NOMO-1 treated with DMSO at 0.1 percent for 48 hours (cell line): ENCODE data around the gene DIP2C.

Source experiments
- DNase-seq: peaks from one replicate; lab custom pipeline; 2025; ENCODE audit not compliant: unreplicated experiment; lab: John Stamatoyannopoulos, UW

The DIP2C gene

GRCh38 chr10:628386-629045 is 61.0 kb downstream of the DIP2C start:
- no peak for DNase-seq

GRCh38 chr10:627032-627992 is 62.2 kb downstream of the DIP2C start:
- no peak for DNase-seq

- no peak for DNase-seq
Observed at GRCh38 chr10:625751-626711, 63.4 kb downstream of the DIP2C start.

GRCh38 chr10:625333-625696 is 64.2 kb downstream of the DIP2C start:
- DNase-seq: no peak

GRCh38 chr10:624605-625332 is 64.7 kb downstream of the DIP2C start:
- no peak for DNase-seq

GRCh38 chr10:624312-624604 is 65.2 kb downstream of the DIP2C start:
- no peak for DNase-seq

GRCh38 chr10:623477-624311 is 65.8 kb downstream of the DIP2C start:
- no peak for DNase-seq

GRCh38 chr10:623014-623413 is 66.5 kb downstream of the DIP2C start:
- DNase-seq: no peak

GRCh38 chr10:621981-622740 is 67.3 kb downstream of the DIP2C start:
- DNase-seq: peak; percentile 83

- DNase-seq: no peak
Observed at GRCh38 chr10:621513-621912, 68.0 kb downstream of the DIP2C start.

GRCh38 chr10:620971-621370 is 68.5 kb downstream of the DIP2C start:
- DNase-seq: no peak

GRCh38 chr10:620417-620816 is 69.1 kb downstream of the DIP2C start:
- peak; percentile 88 for DNase-seq

GRCh38 chr10:619710-620109 is 69.8 kb downstream of the DIP2C start:
- peak; percentile 2 for DNase-seq

GRCh38 chr10:618229-618989 is 71.1 kb downstream of the DIP2C start:
- DNase-seq: no peak

GRCh38 chr10:617471-617870 is 72.0 kb downstream of the DIP2C start:
- DNase-seq: no peak

GRCh38 chr10:615583-616152 is 73.8 kb downstream of the DIP2C start:
- no peak for DNase-seq

- DNase-seq: no peak
Observed at GRCh38 chr10:614790-615582, 74.5 kb downstream of the DIP2C start.
